BJ (cell line): Measurements from ENCODE around the gene ORMDL3. TPM values are rescaled to one million over a fixed set of nuclear protein-coding genes. Genes with fewer than 3 reads are reported as not detected.
"Not testable (repeated sequence)": the region's sequence is repeated elsewhere in the genome, so short reads cannot be mapped to it uniquely, and the experiment has no call there.

Source experiments
- CTCF ChIA-PET: fragments of 350-600 bp; formaldehyde crosslinking; extraction: SDS; loops from one replicate; lab custom pipeline; 2021; ENCODE audit warnings: antibody characterized with exemption, inconsistent platforms; lab: Yijun Ruan, JAX
- POLR2A ChIA-PET: fragments of 300-600 bp; sonication (Branson Sonifier 250); formaldehyde crosslinking; extraction: SDS; loops from one replicate; lab custom pipeline; 2021; ENCODE audit warnings: antibody characterized with exemption; lab: Charles Lee
- DNase-seq: peaks from one replicate; pipeline ENCODE4 v3.0.0-alpha.2; 2011; ENCODE audit warnings: low read depth
- H3K27me3 ChIP-seq: 2 replicates; pipeline ENCODE4 v1.6.0; 2011; ENCODE audit warnings: low read length; ENCODE audit not compliant: control insufficient read depth, insufficient read depth
- H3K36me3 ChIP-seq: 2 replicates; pipeline ENCODE4 v1.5.1; 2011; ENCODE audit warnings: low read length; ENCODE audit not compliant: control insufficient read depth, insufficient read depth
- H3K4me3 ChIP-seq: 2 replicates; pipeline ENCODE4 v1.5.1; 2011; ENCODE audit warnings: low read depth, mild to moderate bottlenecking, control low read depth, low read length
- polyA plus RNA-seq: library from polyadenylated mRNA; depleted of rRNA; stranded (reverse); fragments of >200 nt; gene quantifications from 2 replicates; pipeline ENCODE4 v1.2.3, GENCODE V29; 2011
- TF ChIP-seq, protein P1 (sequence below): IDR thresholded peaks from 2 replicates; pipeline ENCODE4 v1.5.1; 2011; ENCODE audit warnings: low read depth, mild to moderate bottlenecking, control low read depth, inconsistent platforms, low read length, moderate library complexity; ENCODE audit not compliant: insufficient read depth

The ORMDL3 gene
- polyA plus RNA-seq, 1 experiment: 96.7 TPM

- CTCF ChIA-PET: interaction anchor here (1.2 to 1.5 kb wide), 2 partner anchors 8 to 29 kb away, joined by 4 to 5 read pairs; partner anchors contain the start of gene PSMD3
- POLR2A ChIA-PET: no interaction called here
Observed at GRCh38 chr17:39950871-39951348, 23.5 kb upstream of the ORMDL3 start.

GRCh38 chr17:39949028-39949427 lies 21.6 kb upstream of the ORMDL3 start:
- DNase-seq: no peak
- TF ChIP-seq, protein P1, sequence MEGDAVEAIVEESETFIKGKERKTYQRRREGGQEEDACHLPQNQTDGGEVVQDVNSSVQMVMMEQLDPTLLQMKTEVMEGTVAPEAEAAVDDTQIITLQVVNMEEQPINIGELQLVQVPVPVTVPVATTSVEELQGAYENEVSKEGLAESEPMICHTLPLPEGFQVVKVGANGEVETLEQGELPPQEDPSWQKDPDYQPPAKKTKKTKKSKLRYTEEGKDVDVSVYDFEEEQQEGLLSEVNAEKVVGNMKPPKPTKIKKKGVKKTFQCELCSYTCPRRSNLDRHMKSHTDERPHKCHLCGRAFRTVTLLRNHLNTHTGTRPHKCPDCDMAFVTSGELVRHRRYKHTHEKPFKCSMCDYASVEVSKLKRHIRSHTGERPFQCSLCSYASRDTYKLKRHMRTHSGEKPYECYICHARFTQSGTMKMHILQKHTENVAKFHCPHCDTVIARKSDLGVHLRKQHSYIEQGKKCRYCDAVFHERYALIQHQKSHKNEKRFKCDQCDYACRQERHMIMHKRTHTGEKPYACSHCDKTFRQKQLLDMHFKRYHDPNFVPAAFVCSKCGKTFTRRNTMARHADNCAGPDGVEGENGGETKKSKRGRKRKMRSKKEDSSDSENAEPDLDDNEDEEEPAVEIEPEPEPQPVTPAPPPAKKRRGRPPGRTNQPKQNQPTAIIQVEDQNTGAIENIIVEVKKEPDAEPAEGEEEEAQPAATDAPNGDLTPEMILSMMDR: no peak
- ChIA-PET POLR2A (no interaction called here), CTCF (no interaction called here)
- no peaks in the 10 kb centered on the region; the same call in 1 of the 2 replicates for H3K27me3 ChIP-seq
- H3K36me3 ChIP-seq: no peaks in the 10 kb centered on the region
- no peak overlapping the region for H3K4me3 ChIP-seq

More at GRCh38 chr17:39950871-39951348, 23.5 kb upstream of the ORMDL3 start:
- H3K36me3 ChIP-seq: no peaks in the 10 kb centered on the region
- no peak overlapping the region for H3K4me3 ChIP-seq
- no peak for DNase-seq
- TF ChIP-seq, protein P1: no peak
- H3K27me3 ChIP-seq: no peaks in the 10 kb centered on the region

GRCh38 chr17:39948489-39948828 lies 21.1 kb upstream of the ORMDL3 start:
- POLR2A ChIA-PET, H3K4me3 ChIP-seq, H3K27me3 ChIP-seq, DNase-seq, H3K36me3 ChIP-seq: not testable (repeated sequence)
- CTCF ChIA-PET: interaction anchor here (0.8 to 1.4 kb wide), 2 partner anchors 10 to 127 kb away, joined by 3 to 4 read pairs; no protein-coding TSS in a partner anchor

DNA sequence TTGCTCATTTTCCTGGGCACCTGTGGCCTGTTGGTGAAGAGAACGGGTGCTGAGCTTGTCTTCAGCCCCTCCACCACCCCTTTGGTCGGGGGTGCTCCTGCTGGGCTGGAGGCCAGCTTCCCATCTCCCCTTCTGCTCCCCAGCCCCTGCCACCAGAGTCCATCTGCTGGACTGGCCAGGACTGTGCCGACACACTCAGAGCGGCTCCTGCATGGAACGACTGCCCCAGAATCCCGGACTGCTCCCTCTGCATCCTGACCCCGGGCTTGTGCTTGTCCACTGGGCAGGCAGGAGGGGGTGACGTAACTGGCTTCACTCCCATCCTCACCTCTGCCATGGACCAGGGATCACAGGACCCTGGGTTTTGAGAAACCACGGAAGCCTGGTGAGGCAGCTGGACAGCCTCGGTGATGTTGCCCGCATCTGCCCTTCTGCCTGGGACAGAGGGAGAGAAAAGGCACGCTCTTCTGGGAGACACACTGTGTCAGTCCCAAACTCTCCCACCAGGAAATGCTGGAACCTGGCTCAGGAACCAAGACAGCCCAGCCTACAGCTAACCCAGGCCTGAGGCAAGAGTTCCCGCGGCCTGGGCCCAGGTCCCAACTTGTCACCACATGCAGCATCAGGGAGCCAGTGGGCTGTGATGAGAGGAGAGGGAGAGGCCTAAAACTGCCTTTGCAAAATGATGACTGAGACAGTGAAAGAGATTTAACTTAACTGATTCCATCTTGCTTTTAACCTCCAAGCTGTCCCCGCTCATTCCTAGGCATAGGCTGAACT lies 19.3 kb upstream of the ORMDL3 start:
- no peak for DNase-seq
- Histone ChIP-seq H3K36me3 (no peaks in the 10 kb centered on the region), H3K4me3 (no peak overlapping the region), H3K27me3 (no peaks in the 10 kb centered on the region; the same call in 1 of the 2 replicates)
- TF ChIP-seq, protein P1: no peak
- CTCF ChIA-PET: interaction anchor here (0.6 to 1.7 kb wide), 4 partner anchors 10 to 325 kb away, joined by 3 to 6 read pairs (median 4); partner anchors contain the start of gene PSMD3
- POLR2A ChIA-PET: interaction anchor here (0.6 kb wide), 2 partner anchors 17 to 1742 kb away, joined by 3 read pairs; no protein-coding TSS in a partner anchor

DNA sequence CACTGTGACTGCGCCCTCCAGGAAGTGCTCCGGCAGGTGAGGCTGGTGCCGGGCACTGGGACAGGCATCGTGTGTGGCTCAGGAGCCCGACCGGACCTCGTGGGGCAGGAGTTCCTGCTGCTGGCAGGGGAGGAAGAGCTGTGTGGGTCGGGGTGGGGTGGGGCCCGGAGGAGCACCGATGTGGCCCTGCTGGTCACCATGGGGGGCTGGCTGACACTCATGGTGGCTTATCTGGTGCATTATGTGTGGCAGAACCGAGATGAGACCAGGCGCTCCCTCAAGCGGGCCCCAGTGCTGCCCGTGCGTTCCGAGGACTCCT lies 17.0 kb upstream of the ORMDL3 start:
- TF ChIP-seq, protein P1: no peak
- no peaks in the 10 kb centered on the region for H3K36me3 ChIP-seq
- no peaks in the 10 kb centered on the region; the same call in 1 of the 2 replicates for H3K27me3 ChIP-seq
- H3K4me3 ChIP-seq: no peak overlapping the region
- DNase-seq: no peak
- ChIA-PET CTCF (no interaction called here), POLR2A (no interaction called here)
